Spleen (tissue), 11 donors: ENCODE data around the gene ZNF135. TPM values are rescaled to one million over a fixed set of nuclear protein-coding genes. Genes with fewer than 3 reads are reported as not detected.

ENCODE experiments used
- DNase-seq: peaks from one replicate; pipeline ENCODE4 v3.0.0-alpha.2; 2020
- H3K27ac ChIP-seq, 8 donors: fragments of 200-600 bp; sonication (generic) in 7 of 8; 1 replicate in 4 of 8; 2 replicates in 4 of 8; pipeline versions ENCODE4 v1.5.0 to v1.8.0; 2016 to 2021; ENCODE audit warnings: inconsistent platforms in 4 of 8, mild to moderate bottlenecking in 4 of 8, moderate library complexity in 1 of 8
- H3K27me3 ChIP-seq, 7 donors: fragments of 200-600 bp; sonication (generic) in 6 of 7; replicated peaks in 1 of 7; 1 replicate in 4 of 7; 2 replicates in 3 of 7; pipeline versions ENCODE4 v1.5.0 to v1.8.0; 2016 to 2021; ENCODE audit warnings: inconsistent platforms in 3 of 7, mild to moderate bottlenecking in 1 of 7
- H3K36me3 ChIP-seq, 6 donors: fragments of 200-600 bp; sonication (generic) in 5 of 6; 1 replicate in 4 of 6; 2 replicates in 2 of 6; pipeline versions ENCODE4 v1.5.0 to v1.8.0; 2016 to 2021; ENCODE audit warnings: inconsistent platforms in 2 of 6
- H3K4me1 ChIP-seq, 6 donors: fragments of 200-600 bp; sonication (generic) in 5 of 6; 1 replicate in 3 of 6; 2 replicates in 3 of 6; pipeline versions ENCODE4 v1.5.0 to v1.8.0; 2016 to 2021; ENCODE audit warnings: inconsistent platforms in 3 of 6
- H3K4me3 ChIP-seq, 8 donors: fragments of 200-600 bp; sonication (generic) in 7 of 8; 1 replicate in 4 of 8; 2 replicates in 4 of 8; pipeline versions ENCODE4 v1.5.0 to v1.8.0; 2016 to 2021; ENCODE audit warnings: inconsistent platforms in 4 of 8, mild to moderate bottlenecking in 4 of 8, moderate library complexity in 2 of 8
- H3K9me3 ChIP-seq, 8 donors: fragments of 200-600 bp; sonication (generic) in 7 of 8; 1 replicate in 4 of 8; 2 replicates in 4 of 8; pipeline versions ENCODE4 v1.5.0 to v1.8.0; 2016 to 2021; ENCODE audit warnings: inconsistent platforms in 4 of 8
- CTCF ChIP-seq, 11 experiments: fragments of 200-600 bp in 7 of 11; fragments of 450-650 bp in 4 of 11; sonication (generic) in 4 of 11; IDR thresholded peaks in 8 of 11; conservative IDR thresholded peaks in 3 of 11; 1 replicate in 7 of 11; 2 replicates in 4 of 11; pipeline versions ENCODE4 v1.4.0 to v1.8.0; 2016 to 2021; ENCODE audit warnings: antibody characterized with exemption in 11 of 11, inconsistent platforms in 4 of 11, mild to moderate bottlenecking in 1 of 11
- POLR2A ChIP-seq, 3 donors: fragments of 450-650 bp; IDR thresholded peaks; one replicate each; pipeline ENCODE4 v1.5.1; 2017; ENCODE audit warnings: antibody characterized with exemption in 3 of 3, mild to moderate bottlenecking in 1 of 3
- POLR2AphosphoS5 ChIP-seq, 3 donors: sonication (generic); formaldehyde crosslinking; IDR thresholded peaks; one replicate each; pipeline ENCODE4 v1.5.1; 2017; ENCODE audit warnings: antibody characterized with exemption in 3 of 3
- WGBS, 5 donors: extraction: QIAGEN DNeasy Blood & Tissue Kit in 3 of 5; methylation state at CpG; one replicate each; pipeline versions ENCODE4 v1.1.5 to v1.1.7; 2013 to 2018; 5-methylcytosine and 5-hydroxymethylcytosine counted together
- intact Hi-C: fragments of 100-400 bp; cut with DNase I; formaldehyde crosslinking; loops from one replicate; pipeline ENCODE4 v1.15.0; 2023; ENCODE audit warnings: low total_unique reads
- polyA plus RNA-seq, 3 donors: library from polyadenylated mRNA; stranded (reverse); fragments of 200-250 nt; gene quantifications; one replicate each; pipeline ENCODE4 v1.2.1, GENCODE V29; 2013
- total RNA-seq, 7 donors: library from RNA; depleted of rRNA in 3 of 7; stranded (reverse); fragments of >200 nt in 3 of 7; fragmentation: NEBNext Ultra II Directional in 4 of 7; extraction: Animal tissue kit (Norgen Biotek cat#: 25700) in 4 of 7; gene quantifications; one replicate each; pipeline versions ENCODE4 v1.1.0 to v1.2.1, GENCODE V29; 2016 to 2021
- donor health status: healthy with polysubstance abuse.
- donor health status: DM: no; HTN: no; CAD: no; lungs with moderate emphysema.
- donor health status: DM: no; HTN: no; CAD: no.
- donor health status: Bipolar disorder and iron deficiency.
- donor health status: healthy.
- donor health status: DM: no; HTN: no; CAD: no.
- donor health status: DM: yes; HTN: yes; CAD: no.

ZNF135 gene
- total and polyA plus RNA-seq, 10 donors: 3.6 to 9.4 (median 7.0) TPM

- H3K4me3 ChIP-seq: no peak overlapping the region
- no peak overlapping the region for H3K27ac ChIP-seq
- WGBS, 5 donors: 87 to 99% (median 95%) methylated on average over 2 to 3 of the region's 3 CpGs
- H3K9me3 ChIP-seq: peaks cover 14 to 100% (median 97%) of the 10 kb centered on the region in 8 donors
- intact Hi-C loops: no loop called here
- TF ChIP-seq CTCF (IDR thresholded peaks at IDR 0.05 in 8 of 11, conservative IDR thresholded peaks at IDR 0.05 in 3 of 11) (no peak), POLR2A (IDR thresholded peaks at IDR 0.05) (no peak), POLR2AphosphoS5 (IDR thresholded peaks at IDR 0.05) (no peak)
- H3K36me3 ChIP-seq: peaks cover 2 to 62% (median 40%) of the 10 kb centered on the region in 6 donors
- H3K4me1 ChIP-seq: peaks cover 0 to 13% (median 2%) of the 10 kb centered on the region in 6 donors
- peaks cover 0 to 10% (median 0%) of the 10 kb centered on the region in 7 donors for H3K27me3 ChIP-seq
- DNase-seq: no peak
Observed at GRCh38 chr19:58063712-58064111, 4.6 kb downstream of the ZNF135 start.

- H3K9me3 ChIP-seq: peaks cover 22 to 100% (median 100%) of the 10 kb centered on the region in 8 donors
- TF ChIP-seq POLR2A (IDR thresholded peaks at IDR 0.05) (no peak), CTCF (IDR thresholded peaks at IDR 0.05 in 8 of 11, conservative IDR thresholded peaks at IDR 0.05 in 3 of 11) (no peak), POLR2AphosphoS5 (IDR thresholded peaks at IDR 0.05) (no peak)
- intact Hi-C loops: no loop called here
- no peak overlapping the region for H3K27ac ChIP-seq
- peak overlapping the region in 1 of 8 donors; percentile 21 for H3K4me3 ChIP-seq
- WGBS, 5 donors: 87 to 98% (median 95%) methylated on average over 15 of the region's 15 CpGs
- H3K27me3 ChIP-seq: no peaks in the 10 kb centered on the region
- DNase-seq: no peak
- no peaks in the 10 kb centered on the region for H3K4me1 ChIP-seq
- H3K36me3 ChIP-seq: peaks cover 2 to 69% (median 40%) of the 10 kb centered on the region in 6 donors
Observed at GRCh38 chr19:58067240-58067912, 8.3 kb downstream of the ZNF135 start.

GRCh38 chr19:58079792-58080191 lies 20.7 kb downstream of the ZNF135 start:
- no peak overlapping the region for H3K4me3 ChIP-seq
- H3K27ac ChIP-seq: no peak overlapping the region
- H3K27me3 ChIP-seq: no peaks in the 10 kb centered on the region
- intact Hi-C loops: loop anchor here (10.0 kb wide), 1 partner anchor 45 kb away; no protein-coding TSS in a partner anchor
- peaks cover 0 to 100% (median 100%) of the 10 kb centered on the region in 8 donors for H3K9me3 ChIP-seq
- DNase-seq: no peak
- peaks cover 6 to 26% (median 12%) of the 10 kb centered on the region in 6 donors for H3K36me3 ChIP-seq
- no peaks in the 10 kb centered on the region for H3K4me1 ChIP-seq
- 88 to 92% (median 91%) methylated on average over 10 of the region's 10 CpGs for WGBS, 5 donors
- TF ChIP-seq POLR2A (IDR thresholded peaks at IDR 0.05): no peak
- TF ChIP-seq CTCF (IDR thresholded peaks at IDR 0.05 in 8 of 11, conservative IDR thresholded peaks at IDR 0.05 in 3 of 11): no peak
- no peak for TF ChIP-seq POLR2AphosphoS5 (IDR thresholded peaks at IDR 0.05)

GRCh38 chr19:58083021-58083420 lies 23.9 kb downstream of the ZNF135 start:
- 90 to 97% (median 93%) methylated on average over 3 of the region's 3 CpGs for WGBS, 5 donors
- no peak for DNase-seq
- Histone ChIP-seq H3K4me3 (no peak overlapping the region), H3K4me1 (no peaks in the 10 kb centered on the region), H3K27me3 (no peaks in the 10 kb centered on the region), H3K36me3 (peaks cover 8 to 55% (median 35%) of the 10 kb centered on the region in 6 donors), H3K9me3 (peaks cover 0 to 100% (median 100%) of the 10 kb centered on the region in 8 donors), H3K27ac (no peak overlapping the region)
- intact Hi-C loops: no loop called here
- TF ChIP-seq CTCF (IDR thresholded peaks at IDR 0.05 in 8 of 11, conservative IDR thresholded peaks at IDR 0.05 in 3 of 11): no peak
